DOHH2 (cell line): Measurements from ENCODE around the gene CREB5.

Experiments
- H3F3A ChIP-seq: fragments of 200-600 bp; sonication (generic), shearing (Covaris generic); 2 replicates; pipeline ENCODE4 v1.6.0; 2016; ENCODE audit warnings: antibody characterized with exemption, mild to moderate bottlenecking; ENCODE audit not compliant: control insufficient read depth, insufficient read depth
- H3K27ac ChIP-seq: fragments of 200-600 bp; sonication (generic); 2 replicates; pipeline ENCODE4 v1.5.1; 2014; ENCODE audit warnings: low read depth, mild to moderate bottlenecking, low read length, moderate library complexity
- H3K27me3 ChIP-seq: fragments of 200-600 bp; sonication (generic); 2 replicates; pipeline ENCODE4 v1.6.1; 2014; ENCODE audit warnings: mild to moderate bottlenecking, low read length, mixed read lengths; ENCODE audit not compliant: control insufficient read depth
- H3K36me3 ChIP-seq: fragments of 200-600 bp; sonication (generic); 2 replicates; pipeline ENCODE4 v1.6.1; 2014; ENCODE audit warnings: mild to moderate bottlenecking, low read length, moderate library complexity, mixed read lengths; ENCODE audit not compliant: control insufficient read depth
- H3K4me1 ChIP-seq: fragments of 200-600 bp; sonication (generic); 2 replicates; pipeline ENCODE4 v1.6.1; 2014; ENCODE audit warnings: mild to moderate bottlenecking, low read length, mixed read lengths; ENCODE audit not compliant: control insufficient read depth
- H3K4me2 ChIP-seq: fragments of 200-600 bp; sonication (generic); 2 replicates; pipeline ENCODE4 v1.6.0; 2014; ENCODE audit warnings: mild to moderate bottlenecking, low read length, moderate library complexity
- H3K4me3 ChIP-seq: fragments of 200-600 bp; sonication (generic); 2 replicates; pipeline ENCODE4 v1.5.1; 2014; ENCODE audit warnings: mild to moderate bottlenecking, low read length, mixed read lengths
- H3K79me2 ChIP-seq: fragments of 200-600 bp; sonication (generic); 2 replicates; pipeline ENCODE4 v1.6.1; 2014; ENCODE audit warnings: mild to moderate bottlenecking, low read length, mixed read lengths; ENCODE audit not compliant: control insufficient read depth
- H3K9me2 ChIP-seq: fragments of 200-600 bp; sonication (generic); replicated peaks from 2 replicates; pipeline ENCODE4 v1.6.1; 2014; ENCODE audit warnings: mild to moderate bottlenecking, low read length, mixed read lengths; ENCODE audit not compliant: control insufficient read depth
- H3K9me3 ChIP-seq: fragments of 200-600 bp; sonication (generic); 2 replicates; pipeline ENCODE4 v1.6.1; 2014; ENCODE audit warnings: antibody characterized with exemption, low read length, mixed read lengths; ENCODE audit not compliant: control insufficient read depth, insufficient read depth
- H4K20me1 ChIP-seq: fragments of 200-600 bp; sonication (generic); 2 replicates; pipeline ENCODE4 v1.6.0; 2014; ENCODE audit warnings: low read depth, mild to moderate bottlenecking, antibody characterized with exemption, low read length, moderate library complexity; ENCODE audit not compliant: control insufficient read depth, insufficient read depth
- EZH2phosphoT487 ChIP-seq: fragments of 200-600 bp; sonication (generic); IDR thresholded peaks from 2 replicates; pipeline ENCODE4 v1.6.1; 2017; ENCODE audit warnings: borderline replicate concordance, mild to moderate bottlenecking, antibody characterized with exemption, low read length, moderate library complexity, mixed read lengths
- TF ChIP-seq, protein P1 (sequence below): fragments of 200-600 bp; sonication (generic); IDR thresholded peaks from one replicate; pipeline ENCODE4 v1.5.1; 2014; ENCODE audit warnings: antibody characterized with exemption, mild to moderate bottlenecking, low read depth, low read length; ENCODE audit not compliant: poor library complexity, severe bottlenecking

CREB5 gene

DNA sequence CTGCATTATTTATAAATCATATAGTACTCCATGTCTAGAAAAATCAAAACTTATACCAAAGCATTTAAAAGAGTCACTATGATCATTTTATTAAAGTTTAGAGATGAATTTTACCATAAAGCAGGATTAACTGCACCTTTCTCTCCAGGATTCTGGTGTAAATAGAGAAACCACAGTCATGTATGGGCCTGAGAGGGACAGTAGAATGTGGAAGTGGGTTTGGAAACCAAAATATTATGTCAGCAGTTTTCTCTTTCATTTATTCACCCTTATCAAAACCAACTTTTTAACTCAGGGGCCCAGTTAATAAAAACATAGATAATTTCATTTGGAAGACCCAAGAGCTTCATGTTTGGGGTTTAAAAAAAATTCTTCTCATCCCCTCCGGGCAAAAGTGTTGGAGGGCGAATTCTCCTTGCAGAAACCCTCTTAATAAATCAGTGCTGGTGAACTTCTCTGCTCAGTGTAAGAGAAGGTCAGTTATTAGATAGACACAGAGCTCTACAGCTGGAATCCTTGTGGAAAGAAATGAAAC, 266.2 kb downstream of the CREB5 start:
- Histone ChIP-seq H3K9me2 (no peaks in the 10 kb centered on the region), H3K4me1 (peaks cover 1% of the 10 kb centered on the region), H3K27me3 (no peaks in the 10 kb centered on the region), H3K36me3 (no peaks in the 10 kb centered on the region), H3K27ac (no peak overlapping the region), H3K79me2 (no peaks in the 10 kb centered on the region), H3K4me3 (no peak overlapping the region), H4K20me1 (no peaks in the 10 kb centered on the region), H3F3A (no peaks in the 10 kb centered on the region), H3K4me2 (no peak overlapping the region), H3K9me3 (no peaks in the 10 kb centered on the region)
- TF ChIP-seq EZH2phosphoT487, result no peak
- TF ChIP-seq, protein P1, sequence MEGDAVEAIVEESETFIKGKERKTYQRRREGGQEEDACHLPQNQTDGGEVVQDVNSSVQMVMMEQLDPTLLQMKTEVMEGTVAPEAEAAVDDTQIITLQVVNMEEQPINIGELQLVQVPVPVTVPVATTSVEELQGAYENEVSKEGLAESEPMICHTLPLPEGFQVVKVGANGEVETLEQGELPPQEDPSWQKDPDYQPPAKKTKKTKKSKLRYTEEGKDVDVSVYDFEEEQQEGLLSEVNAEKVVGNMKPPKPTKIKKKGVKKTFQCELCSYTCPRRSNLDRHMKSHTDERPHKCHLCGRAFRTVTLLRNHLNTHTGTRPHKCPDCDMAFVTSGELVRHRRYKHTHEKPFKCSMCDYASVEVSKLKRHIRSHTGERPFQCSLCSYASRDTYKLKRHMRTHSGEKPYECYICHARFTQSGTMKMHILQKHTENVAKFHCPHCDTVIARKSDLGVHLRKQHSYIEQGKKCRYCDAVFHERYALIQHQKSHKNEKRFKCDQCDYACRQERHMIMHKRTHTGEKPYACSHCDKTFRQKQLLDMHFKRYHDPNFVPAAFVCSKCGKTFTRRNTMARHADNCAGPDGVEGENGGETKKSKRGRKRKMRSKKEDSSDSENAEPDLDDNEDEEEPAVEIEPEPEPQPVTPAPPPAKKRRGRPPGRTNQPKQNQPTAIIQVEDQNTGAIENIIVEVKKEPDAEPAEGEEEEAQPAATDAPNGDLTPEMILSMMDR, result no peak

DNA sequence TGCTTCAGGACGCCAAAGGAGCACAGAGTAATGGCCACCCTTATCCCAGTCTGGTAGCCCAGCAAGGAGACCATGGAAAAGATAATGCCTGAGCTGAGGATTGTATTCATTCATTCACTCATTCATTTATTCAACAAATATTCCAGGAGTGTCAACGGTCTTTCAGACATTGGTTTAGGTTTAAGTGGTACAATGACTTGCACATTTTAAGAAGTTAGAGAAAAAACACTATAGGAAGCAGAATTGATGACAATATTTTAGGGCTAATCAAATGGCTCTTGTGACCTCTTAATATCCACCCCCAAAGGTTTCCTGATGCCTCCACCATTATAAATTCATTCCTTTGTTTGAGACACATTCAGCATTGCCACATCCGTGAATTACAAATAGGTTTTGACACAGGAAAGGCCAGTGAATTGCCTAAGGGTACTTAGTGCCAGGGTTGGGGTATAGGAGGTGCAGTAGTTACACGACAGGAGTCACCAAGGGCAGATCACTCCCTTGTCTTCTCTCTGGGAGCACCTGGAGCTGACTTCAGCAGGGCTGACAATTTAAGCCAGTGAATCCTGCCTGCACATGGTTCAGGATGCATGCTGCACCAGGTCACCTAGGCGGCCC, 269.5 kb downstream of the CREB5 start:
- Histone ChIP-seq H4K20me1 (0 out of 2 replicates have a peak, but pooled peaks cover 5% of the 10 kb centered on the region), H3K79me2 (no peaks in the 10 kb centered on the region), H3K27me3 (peaks cover 10% of the 10 kb centered on the region), H3K9me2 (no peaks in the 10 kb centered on the region), H3K27ac (no peak overlapping the region), H3K36me3 (no peaks in the 10 kb centered on the region), H3K4me3 (no peak overlapping the region), H3F3A (no peaks in the 10 kb centered on the region), H3K4me2 (no peak overlapping the region), H3K9me3 (no peaks in the 10 kb centered on the region), H3K4me1 (peaks cover 30% of the 10 kb centered on the region)
- TF ChIP-seq EZH2phosphoT487, result no peak
- TF ChIP-seq, protein P1, result no peak

DNA sequence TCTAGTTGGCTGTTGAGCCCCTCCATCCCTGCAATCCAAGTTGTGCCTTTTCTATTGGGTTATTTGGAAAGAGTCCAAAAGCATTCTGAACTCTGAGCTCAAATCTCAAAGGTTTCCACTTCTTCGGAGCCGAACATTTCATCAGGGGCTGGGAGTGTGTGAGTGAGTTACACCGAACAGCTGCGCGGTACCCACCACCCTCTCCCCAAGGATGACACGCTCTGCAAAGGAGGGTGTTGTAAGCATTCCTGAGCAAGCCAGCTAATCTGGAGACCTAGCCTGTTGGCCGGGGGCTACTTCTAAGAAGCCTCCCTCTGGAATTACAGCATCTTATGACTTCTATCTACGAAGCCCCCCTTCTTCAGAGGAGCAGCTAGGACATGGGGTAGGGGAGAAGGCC, 270.5 kb downstream of the CREB5 start:
- Histone ChIP-seq H3K27ac (no peak overlapping the region), H3K4me1 (peaks cover 34% of the 10 kb centered on the region), H3K9me2 (no peaks in the 10 kb centered on the region), H3K27me3 (peaks cover 10% of the 10 kb centered on the region), H3K36me3 (no peaks in the 10 kb centered on the region), H3K4me2 (no peak overlapping the region), H3K9me3 (no peaks in the 10 kb centered on the region), H3K4me3 (no peak overlapping the region), H4K20me1 (0 out of 2 replicates have a peak, but pooled peaks cover 5% of the 10 kb centered on the region), H3F3A (no peaks in the 10 kb centered on the region), H3K79me2 (no peaks in the 10 kb centered on the region)
- no peak for TF ChIP-seq EZH2phosphoT487
- TF ChIP-seq, protein P1, result no peak
